Testis (tissue), 3 donors: ENCODE results near the gene CDH23. TPM values are rescaled to one million over a fixed set of nuclear protein-coding genes. Genes with fewer than 3 reads are reported as not detected.

Experiments
- DNase-seq: peaks from one replicate; pipeline ENCODE4 v3.0.0-alpha.2; 2019
- H3K27ac ChIP-seq, 2 donors: fragments of 200-600 bp; sonication (generic); one replicate each; pipeline ENCODE4 v1.5.1; 2019
- H3K27me3 ChIP-seq: fragments of 200-600 bp; sonication (generic); one replicate; pipeline ENCODE4 v1.5.1; 2019
- H3K36me3 ChIP-seq: fragments of 200-600 bp; sonication (generic); one replicate; pipeline ENCODE4 v1.5.1; 2017; ENCODE audit warnings: low read depth; ENCODE audit errors: missing control alignments
- H3K4me1 ChIP-seq: fragments of 200-600 bp; sonication (generic); one replicate; pipeline ENCODE4 v1.5.1; 2019
- H3K4me3 ChIP-seq, 2 donors: fragments of 200-600 bp; sonication (generic); one replicate each; pipeline ENCODE4 v1.5.1; 2017 to 2019
- H3K9me3 ChIP-seq: fragments of 200-600 bp; sonication (generic); one replicate; pipeline ENCODE4 v1.5.1; 2017
- POLR2A ChIP-seq: fragments of 450-650 bp; IDR thresholded peaks from one replicate; pipeline ENCODE4 v1.6.1; 2017; ENCODE audit warnings: antibody characterized with exemption, mild to moderate bottlenecking, moderate library complexity
- WGBS, 2 donors: methylation state at CpG; one replicate each; pipeline ENCODE4 v1.1.5; 2018; 5-methylcytosine and 5-hydroxymethylcytosine counted together
- intact Hi-C: fragments of 100-400 bp; cut with DNase I; formaldehyde crosslinking; loops from one replicate; pipeline ENCODE4 v1.15.1; 2023; ENCODE audit warnings: low total_unique reads
- polyA plus RNA-seq: library from polyadenylated mRNA; stranded (reverse); fragments of 350-450 nt; fragmentation: Illumina TruSeq; extraction: RNeasy Lipid Tissue Mini Kit (QIAGEN cat#74804); gene quantifications from one replicate; pipeline ENCODE4 v1.2.3, GENCODE V29; 2014; ENCODE audit warnings: low read depth, low replicate concordance; ENCODE audit not compliant: insufficient read depth
- total RNA-seq, 2 donors: library from RNA; depleted of rRNA; stranded (reverse); fragments of >200 nt; gene quantifications; one replicate each; pipeline ENCODE4 v1.2.3, GENCODE V29; 2016
- TF ChIP-seq, protein P1 (sequence below), 3 experiments: fragments of 450-650 bp in 2 of 3; fragments of 200-600 bp in 1 of 3; sonication (generic) in 1 of 3; IDR thresholded peaks; one replicate each; pipeline ENCODE4 v1.5.1; 2016 to 2019; ENCODE audit warnings: antibody characterized with exemption in 3 of 3, mild to moderate bottlenecking in 2 of 3, moderate library complexity in 1 of 3

The CDH23 gene
- total and polyA plus RNA-seq, 3 donors from 2014 or later, result 29.8 to 125 (median 81.7) TPM

DNA sequence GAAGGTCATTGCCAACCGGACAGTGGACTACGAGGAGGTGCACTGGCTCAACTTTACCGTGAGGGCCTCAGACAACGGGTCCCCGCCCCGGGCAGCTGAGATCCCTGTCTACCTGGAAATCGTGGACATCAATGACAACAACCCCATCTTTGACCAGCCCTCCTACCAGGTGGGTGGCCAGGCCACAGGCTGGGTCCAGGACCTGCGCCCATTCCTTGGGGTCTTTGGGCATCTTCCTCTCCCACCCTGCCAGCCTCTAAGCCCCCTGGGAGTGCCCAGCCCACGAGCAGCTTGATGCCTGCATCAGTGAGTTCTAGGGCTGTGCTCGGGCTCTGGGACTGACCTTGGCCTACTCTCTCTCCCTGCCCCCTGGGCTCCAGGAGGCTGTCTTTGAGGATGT lies 402.4 kb downstream of the CDH23 start:
- H3K36me3 ChIP-seq, result no peaks in the 10 kb centered on the region
- intact Hi-C loops, result no loop called here

DNA sequence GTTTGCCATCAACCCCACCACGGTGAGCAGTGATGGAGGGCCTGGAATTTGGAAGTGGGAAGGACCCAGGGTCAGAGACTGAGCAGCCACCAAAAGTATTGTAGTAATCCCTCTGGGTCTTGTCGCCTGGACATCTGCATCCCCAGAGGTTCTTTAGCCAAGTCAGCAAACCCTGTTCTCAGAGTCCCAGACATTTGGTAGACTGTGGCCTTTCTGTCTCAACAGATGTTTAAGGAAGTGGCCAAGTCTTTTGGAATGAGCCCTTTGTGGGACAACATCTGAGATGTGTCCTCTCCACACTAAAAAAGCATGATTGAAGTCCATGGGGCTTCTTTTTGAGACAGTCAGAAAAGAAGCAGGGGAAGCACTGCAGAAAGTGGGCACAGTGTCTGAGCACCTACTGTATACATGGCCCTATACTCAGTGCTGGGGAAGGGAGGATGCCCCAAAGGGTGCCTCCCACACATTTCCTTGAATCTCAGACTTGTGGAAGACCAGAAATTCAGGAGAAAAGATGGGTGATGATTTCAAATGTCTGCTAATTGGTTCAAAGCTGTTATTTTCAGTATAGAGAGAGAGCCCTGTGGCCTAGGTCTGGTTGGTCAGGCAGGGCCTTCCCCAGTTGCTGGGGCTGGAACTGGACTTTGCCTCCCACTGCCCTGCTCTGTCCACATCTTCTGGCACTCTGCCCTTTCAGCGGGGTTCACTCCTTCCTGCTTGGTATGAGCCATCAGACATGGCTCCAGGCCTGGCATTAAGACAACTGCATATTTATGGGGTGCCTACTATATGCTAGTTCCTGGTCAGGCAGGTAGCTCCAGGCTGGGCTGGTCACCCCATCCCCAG lies 403.1 kb downstream of the CDH23 start:
- intact Hi-C loops, result no loop called here

More for the DNA sequence above, 402.4 kb downstream of the CDH23 start:
- no peak for TF ChIP-seq POLR2A
- TF ChIP-seq, protein P1, sequence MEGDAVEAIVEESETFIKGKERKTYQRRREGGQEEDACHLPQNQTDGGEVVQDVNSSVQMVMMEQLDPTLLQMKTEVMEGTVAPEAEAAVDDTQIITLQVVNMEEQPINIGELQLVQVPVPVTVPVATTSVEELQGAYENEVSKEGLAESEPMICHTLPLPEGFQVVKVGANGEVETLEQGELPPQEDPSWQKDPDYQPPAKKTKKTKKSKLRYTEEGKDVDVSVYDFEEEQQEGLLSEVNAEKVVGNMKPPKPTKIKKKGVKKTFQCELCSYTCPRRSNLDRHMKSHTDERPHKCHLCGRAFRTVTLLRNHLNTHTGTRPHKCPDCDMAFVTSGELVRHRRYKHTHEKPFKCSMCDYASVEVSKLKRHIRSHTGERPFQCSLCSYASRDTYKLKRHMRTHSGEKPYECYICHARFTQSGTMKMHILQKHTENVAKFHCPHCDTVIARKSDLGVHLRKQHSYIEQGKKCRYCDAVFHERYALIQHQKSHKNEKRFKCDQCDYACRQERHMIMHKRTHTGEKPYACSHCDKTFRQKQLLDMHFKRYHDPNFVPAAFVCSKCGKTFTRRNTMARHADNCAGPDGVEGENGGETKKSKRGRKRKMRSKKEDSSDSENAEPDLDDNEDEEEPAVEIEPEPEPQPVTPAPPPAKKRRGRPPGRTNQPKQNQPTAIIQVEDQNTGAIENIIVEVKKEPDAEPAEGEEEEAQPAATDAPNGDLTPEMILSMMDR (IDR thresholded peaks at IDR 0.05), result no peak
- DNase-seq, result no peak
- H3K27ac ChIP-seq, result no peak overlapping the region
- no peaks in the 10 kb centered on the region for H3K9me3 ChIP-seq
- no peak overlapping the region for H3K4me3 ChIP-seq
- H3K27me3 ChIP-seq, result no peaks in the 10 kb centered on the region
- no peaks in the 10 kb centered on the region for H3K4me1 ChIP-seq
- WGBS, 2 donors, result 69 to 79% methylated on average over 9 to 10 of the region's 10 CpGs

DNA sequence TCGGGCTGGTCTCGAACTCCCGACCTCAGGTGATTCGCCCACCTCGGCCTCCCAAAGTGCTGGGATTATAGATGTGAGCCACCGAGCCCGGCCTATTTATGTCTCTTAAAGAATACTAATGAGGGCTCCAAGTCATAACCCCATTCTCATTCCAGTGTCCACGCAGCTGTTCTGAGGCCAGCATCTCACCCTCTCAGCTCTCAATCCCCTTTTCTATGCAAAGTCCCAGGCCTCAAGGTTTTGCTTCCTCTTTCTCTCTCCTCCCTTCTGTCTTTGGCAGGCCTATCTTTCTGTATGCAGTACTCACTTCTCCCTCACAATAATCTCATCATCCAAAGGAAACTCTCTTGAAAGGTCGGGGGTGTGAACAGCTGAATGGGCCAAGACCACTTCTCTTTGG lies 404.6 kb downstream of the CDH23 start:
- no peak for TF ChIP-seq POLR2A
- TF ChIP-seq, protein P1 (IDR thresholded peaks at IDR 0.05), result no peak
- H3K4me1 ChIP-seq, result no peaks in the 10 kb centered on the region
- no peaks in the 10 kb centered on the region for H3K27me3 ChIP-seq
- H3K9me3 ChIP-seq, result no peaks in the 10 kb centered on the region
- intact Hi-C loops, result no loop called here
- WGBS, 2 donors, result 82 to 93% methylated on average over 9 of the region's 9 CpGs
- H3K4me3 ChIP-seq, result no peak overlapping the region
- no peak for DNase-seq
- H3K27ac ChIP-seq, result no peak overlapping the region
- H3K36me3 ChIP-seq, result no peaks in the 10 kb centered on the region

More for the DNA sequence above, 403.1 kb downstream of the CDH23 start:
- no peaks in the 10 kb centered on the region for H3K4me1 ChIP-seq
- no peak overlapping the region for H3K27ac ChIP-seq
- no peaks in the 10 kb centered on the region for H3K36me3 ChIP-seq
- no peak for DNase-seq
- H3K4me3 ChIP-seq, result no peak overlapping the region
- TF ChIP-seq, protein P1 (IDR thresholded peaks at IDR 0.05), result no peak
- no peaks in the 10 kb centered on the region for H3K9me3 ChIP-seq
- no peaks in the 10 kb centered on the region for H3K27me3 ChIP-seq
- WGBS, 2 donors, result 73 to 96% methylated on average over 3 of the region's 3 CpGs

DNA sequence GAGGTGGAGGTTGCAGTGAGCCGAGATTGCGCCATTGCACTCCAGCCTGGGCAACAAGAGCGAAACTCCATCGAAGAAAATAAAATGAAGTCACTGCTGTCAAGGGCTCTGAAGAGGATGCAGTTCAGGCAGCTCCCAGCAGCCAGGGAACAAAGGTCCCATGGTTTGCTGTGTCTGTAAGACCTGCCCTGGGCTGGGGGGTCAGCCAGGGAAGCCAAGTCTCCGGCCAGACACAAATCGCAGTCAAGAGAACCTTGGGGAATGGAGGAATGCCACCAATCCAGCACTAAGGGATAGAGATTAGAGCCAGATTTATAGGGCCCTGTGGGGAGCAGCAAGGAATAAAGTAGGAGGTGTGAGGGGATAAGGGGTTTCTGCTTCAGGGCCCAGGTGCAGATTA lies 405.5 kb downstream of the CDH23 start:
- Histone ChIP-seq H3K27ac (no peak overlapping the region), H3K36me3 (no peaks in the 10 kb centered on the region), H3K4me3 (no peak overlapping the region), H3K27me3 (no peaks in the 10 kb centered on the region), H3K9me3 (no peaks in the 10 kb centered on the region), H3K4me1 (no peaks in the 10 kb centered on the region)
- WGBS, 2 donors, result 93 to 98% methylated on average over 6 of the region's 6 CpGs
- DNase-seq, result no peak
- intact Hi-C loops, result no loop called here
- TF ChIP-seq, protein P1 (IDR thresholded peaks at IDR 0.05), result no peak
- TF ChIP-seq POLR2A, result no peak
